ENCODE results near the gene GTF3C5. TPM values are rescaled to one million over a fixed set of nuclear protein-coding genes. Genes with fewer than 3 reads are reported as not detected.

The GTF3C5 gene
- total and polyA plus RNA-seq, 9 of the 15 experiments (the other 6 are each of a cell fraction or from before 2014, with no cell fraction given): 3.8 to 118 (median 83.7) TPM

GRCh38 chr9:133027134-133027533 is 3.7 kb upstream of the GTF3C5 start (continued):
- peak in 1 of 2 experiments; percentile 28; a peak in 1 of 4 replicates for TF ChIP-seq TRIM24 (IDR thresholded peaks at IDR 0.05)
- TF ChIP-seq KAT7 (CRISPR knock-in tag; IDR thresholded peaks at IDR 0.05; ENCODE audit: borderline replicate concordance): no peak
- no peak for TF ChIP-seq ZNF347 (CRISPR knock-in tag; IDR thresholded peaks at IDR 0.05; ENCODE audit: low read depth)
- no peak for TF ChIP-seq CREB3L1 (IDR thresholded peaks at IDR 0.05; ENCODE audit: borderline replicate concordance, low read depth)
- no peak for TF ChIP-seq RHOXF2B (CRISPR knock-in tag; conservative IDR thresholded peaks at IDR 0.05)
- TF ChIP-seq HEY1 (CRISPR knock-in tag; IDR thresholded peaks at IDR 0.05; ENCODE audit: borderline replicate concordance): no peak
- no peak for TF ChIP-seq ZNF584 (CRISPR knock-in tag; IDR thresholded peaks at IDR 0.05; ENCODE audit: low read depth)
- no peak for TF ChIP-seq NKRF (IDR thresholded peaks at IDR 0.05; ENCODE audit: borderline replicate concordance)
- TF ChIP-seq ZBTB34 (CRISPR knock-in tag; IDR thresholded peaks at IDR 0.05): no peak
- no peak for TF ChIP-seq SAFB2 (IDR thresholded peaks at IDR 0.05; ENCODE audit: borderline replicate concordance, low read depth, low read length, severe bottlenecking)
- TF ChIP-seq HDAC8 (tag; IDR thresholded peaks at IDR 0.05): no peak
- TF ChIP-seq CBFA2T2 (conservative IDR thresholded peaks at IDR 0.05): 0 out of 2 replicates have a peak, but pooled peaks have one; percentile 36
- TF ChIP-seq E2F8 (IDR thresholded peaks at IDR 0.05; ENCODE audit: low read depth, partially characterized antibody): no peak
- TF ChIP-seq BCL6 (CRISPR knock-in tag; IDR thresholded peaks at IDR 0.05): no peak
- TF ChIP-seq ZNF354B (CRISPR knock-in tag; IDR thresholded peaks at IDR 0.05): no peak
- TF ChIP-seq SRSF7 (optimal IDR thresholded peaks at IDR 0.05; ENCODE audit: low read depth, low read length): no peak
- TF ChIP-seq MCM3 (IDR thresholded peaks at IDR 0.05): no peak
- TF ChIP-seq ZNF76 (CRISPR knock-in tag; IDR thresholded peaks at IDR 0.05; ENCODE audit: borderline replicate concordance): no peak
- TF ChIP-seq LARP7 (IDR thresholded peaks at IDR 0.05): no peak
- TF ChIP-seq SAFB (IDR thresholded peaks at IDR 0.05; ENCODE audit: borderline replicate concordance, low read depth, low read length): no peak
- TF ChIP-seq PCBP2 (IDR thresholded peaks at IDR 0.05; ENCODE audit: low read depth, low read length, poor library complexity, severe bottlenecking): no peak
- TF ChIP-seq PHTF2 (CRISPR knock-in tag; IDR thresholded peaks at IDR 0.05): no peak
